ENCODE measurements around the gene SRGN.

The SRGN gene

GRCh38 chr10:69061305-69062161 is 26.4 kb upstream of the SRGN start:
- peak; percentile 50 to 70 for DNase-seq

DNA sequence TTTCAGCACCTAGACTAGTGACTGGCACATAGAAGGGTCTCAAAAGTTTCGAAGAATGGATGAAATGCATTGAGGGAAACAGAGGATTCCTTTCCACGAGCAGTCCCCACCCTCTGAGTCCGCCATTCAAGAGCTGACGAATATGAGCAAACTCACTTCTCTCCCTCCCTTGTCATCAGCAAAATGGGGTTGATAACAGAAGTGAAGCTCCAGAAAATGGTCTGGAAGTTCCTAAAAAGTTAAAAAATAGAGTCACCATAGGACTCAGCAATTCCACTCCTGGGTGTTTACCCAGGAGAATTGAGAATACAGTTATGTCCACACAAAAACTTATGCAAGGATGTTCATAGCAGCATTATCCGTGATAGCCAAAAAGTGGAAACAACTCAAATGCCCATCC is 25.0 kb upstream of the SRGN start:
- DNase-seq: no peak

DNA sequence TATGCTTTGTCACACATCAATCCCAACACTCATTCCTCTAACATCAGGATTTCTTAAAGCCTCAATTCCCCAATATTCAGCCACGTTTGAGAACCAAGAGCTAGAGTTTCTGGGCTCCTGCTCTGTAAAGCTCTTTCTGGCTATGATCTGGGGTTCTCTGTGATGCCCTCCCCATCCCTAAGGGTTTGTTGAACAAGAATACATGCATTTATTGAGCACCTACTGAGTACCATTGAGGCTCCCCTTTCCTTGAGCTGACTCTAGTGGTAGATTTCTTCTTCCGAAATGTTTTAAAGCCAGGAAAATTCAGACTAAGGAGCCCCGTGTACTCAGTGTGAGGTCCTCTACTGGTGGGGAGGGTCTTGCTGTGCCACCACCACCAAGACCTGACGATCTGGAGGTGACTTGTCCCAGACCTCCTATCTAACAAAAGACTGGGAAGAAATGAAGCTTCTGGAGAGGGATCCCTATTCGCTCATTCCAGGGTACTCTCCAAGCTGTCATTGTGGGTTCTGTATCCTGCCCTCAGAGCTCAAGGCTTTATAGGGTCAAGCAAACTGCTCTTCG is 23.1 kb upstream of the SRGN start:
- no peak for DNase-seq

GRCh38 chr10:69065406-69066361 is 22.2 kb upstream of the SRGN start:
- DNase-seq: peak; percentile 34 to 83

DNA sequence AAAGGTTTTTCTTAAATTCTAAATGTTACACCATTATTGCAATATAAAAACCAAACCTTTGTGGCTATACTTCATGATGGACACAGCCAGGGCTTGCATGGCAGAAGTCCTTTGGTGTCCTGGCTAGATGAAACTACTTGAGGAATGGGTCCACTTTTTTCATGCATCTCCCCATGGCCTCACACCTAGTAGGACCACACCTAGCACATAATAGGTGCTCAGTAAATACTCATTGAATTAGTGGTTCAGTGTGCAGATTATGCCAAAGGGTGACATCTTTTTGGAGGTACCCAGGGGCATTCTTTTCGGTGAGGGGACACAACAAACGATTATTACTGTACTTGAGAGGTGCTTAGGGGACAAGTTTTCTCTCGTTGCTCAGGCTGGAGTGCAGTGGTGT is 20.7 kb upstream of the SRGN start:
- DNase-seq: no peak

DNA sequence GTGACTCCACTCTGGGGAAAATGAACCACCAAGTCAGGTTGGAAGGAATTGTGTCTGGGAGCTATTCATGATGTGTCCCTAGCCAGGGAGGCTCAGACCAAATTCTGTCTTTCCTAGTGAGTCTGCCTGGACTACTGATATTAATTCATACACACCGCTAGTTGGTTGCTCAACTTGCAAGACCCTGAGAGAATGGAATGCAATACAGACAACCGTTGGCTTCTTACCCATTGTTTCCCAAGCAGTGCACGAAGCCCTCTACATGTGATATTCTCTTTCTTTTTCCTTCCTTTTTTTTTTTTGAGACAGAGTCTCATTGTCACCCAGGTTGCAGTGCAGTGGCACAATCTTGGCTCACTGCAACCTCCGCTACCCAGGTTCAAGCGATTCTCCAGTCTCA is 19.4 kb upstream of the SRGN start:
- DNase-seq: no peak

- DNase-seq: no peak
Measured at GRCh38 chr10:69069090-69070042, 18.5 kb upstream of the SRGN start.

DNA sequence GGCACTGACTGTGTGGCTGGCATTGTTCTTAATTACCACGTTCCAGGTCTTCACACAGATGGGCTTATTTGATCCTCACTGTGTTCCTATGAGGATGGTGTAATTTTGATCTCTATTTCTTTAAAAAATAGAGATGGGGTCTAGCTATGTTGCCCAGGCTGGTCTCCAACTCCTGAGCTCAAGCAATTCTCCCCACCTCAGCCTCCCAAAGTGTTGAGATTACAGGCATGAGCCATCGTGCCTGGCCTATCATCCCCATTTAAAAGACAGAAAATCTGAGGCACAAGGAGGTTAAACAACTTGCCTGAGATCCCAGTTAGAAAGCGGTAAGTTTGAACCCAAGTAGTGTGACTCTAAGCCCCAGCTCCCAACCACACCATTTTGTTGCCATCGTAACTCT is 17.0 kb upstream of the SRGN start:
- no peak for DNase-seq

GRCh38 chr10:69071610-69072009 is 16.3 kb upstream of the SRGN start:
- no peak for DNase-seq

DNA sequence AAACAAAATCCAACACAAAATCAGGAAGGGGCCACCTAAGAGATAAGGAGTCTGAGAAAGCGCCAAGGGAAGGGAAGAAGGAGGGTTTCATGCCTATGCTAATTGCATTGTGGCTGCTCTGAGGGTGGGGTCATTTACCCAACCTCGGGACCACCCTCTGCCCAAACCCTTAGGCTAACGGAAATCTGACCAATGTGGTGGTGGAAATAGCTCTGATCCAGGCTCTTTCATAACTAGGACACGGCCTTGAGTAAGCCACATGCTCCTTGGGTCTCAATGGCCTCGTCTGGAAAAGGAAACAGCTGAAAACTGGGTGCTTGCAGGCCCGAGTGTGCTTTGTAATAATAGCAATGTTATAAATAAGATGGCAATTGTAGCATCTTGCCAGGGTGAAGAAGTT is 14.9 kb upstream of the SRGN start:
- DNase-seq: no peak

DNA sequence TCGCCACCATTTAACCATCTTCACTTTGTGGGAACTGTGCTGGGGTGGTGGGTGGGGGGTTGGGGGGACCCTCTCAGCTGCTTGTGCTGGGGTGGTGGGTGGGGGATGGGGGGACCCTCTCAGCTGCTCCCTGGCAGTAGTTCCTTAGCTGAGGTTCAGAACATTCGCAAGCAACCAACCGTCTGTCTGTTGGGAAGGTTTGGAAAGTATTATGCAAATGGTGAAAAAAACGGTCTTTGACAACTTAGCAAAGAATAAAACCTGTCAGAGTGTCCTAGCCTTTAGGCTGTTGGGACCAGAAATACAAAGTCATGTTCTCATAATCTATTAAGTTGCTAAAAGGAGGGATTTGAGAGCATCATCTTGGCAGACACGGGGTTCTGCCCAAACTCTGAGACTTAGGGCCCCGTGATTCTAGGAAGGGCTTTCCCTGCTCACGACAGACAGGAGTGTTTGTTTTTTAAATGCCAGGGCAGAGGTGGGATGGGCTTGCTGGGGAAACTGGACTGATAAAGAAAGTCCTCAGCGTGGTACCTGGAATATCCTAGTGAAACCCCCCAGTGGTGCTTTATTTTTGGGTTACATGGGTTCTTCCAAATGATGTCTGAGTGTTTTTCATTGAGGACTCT is 14.1 kb upstream of the SRGN start:
- no peak for DNase-seq

- no peak for DNase-seq
Measured at GRCh38 chr10:69074532-69074931, 13.4 kb upstream of the SRGN start.

- no peak for DNase-seq
Measured at GRCh38 chr10:69075431-69075830, 12.5 kb upstream of the SRGN start.

- no peak for DNase-seq
Measured at GRCh38 chr10:69078311-69078710, 9.6 kb upstream of the SRGN start.

DNA sequence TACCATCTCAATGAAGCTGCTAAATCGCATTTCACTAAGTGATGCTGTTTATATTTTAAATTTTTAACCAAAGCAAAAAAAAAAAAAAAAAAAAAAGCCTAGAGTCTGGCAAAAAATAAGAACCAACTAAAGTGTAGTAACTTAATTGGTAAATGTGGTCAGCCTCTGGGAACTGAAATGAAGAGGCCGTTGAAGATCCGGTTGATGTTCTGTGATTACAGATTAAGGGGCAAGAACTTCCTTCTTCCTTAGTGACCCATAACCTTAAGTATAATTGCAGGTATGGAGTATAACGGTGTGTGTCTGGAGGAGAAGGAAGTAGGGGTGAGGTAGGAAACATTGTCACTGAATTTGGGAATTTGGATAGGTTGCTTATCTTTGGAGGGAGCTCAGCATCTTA is 7.7 kb upstream of the SRGN start:
- no peak for DNase-seq

- DNase-seq: no peak
Measured at GRCh38 chr10:69086001-69086509, 1.8 kb upstream of the SRGN start.

GRCh38 chr10:69088471-69088769 is 517 bp downstream of the SRGN start:
- DNase-seq: peak in 1 of 2 donors; percentile 55

GRCh38 chr10:69088801-69089501 is 1.0 kb downstream of the SRGN start:
- peak; percentile 50 to 90 for DNase-seq

- peak; percentile 89 to 93 for DNase-seq
Measured at GRCh38 chr10:69089638-69090599, 2.0 kb downstream of the SRGN start.

DNA sequence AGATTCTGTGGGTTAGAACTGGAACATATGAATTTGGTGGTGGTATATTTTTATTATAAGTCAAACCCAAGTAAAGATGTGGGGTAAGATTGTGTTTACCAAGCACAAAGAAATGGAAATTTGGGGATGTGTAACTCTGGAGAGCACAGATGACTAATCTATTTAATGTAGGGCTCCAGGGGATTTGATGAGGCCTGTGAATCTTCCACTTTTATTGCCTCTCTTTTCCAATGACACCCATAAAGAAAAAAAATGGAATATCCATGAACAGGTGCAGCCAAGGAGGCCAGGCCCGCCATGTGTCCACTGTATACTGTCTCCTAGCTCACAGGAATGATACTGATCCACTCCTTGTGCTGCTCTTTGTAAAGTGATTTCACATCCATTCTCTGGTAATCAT is 2.8 kb downstream of the SRGN start:
- DNase-seq: no peak
